AG09309 (cell line): Measurements from ENCODE around the gene ZFYVE28.
"Not testable (repeated sequence)": the region's sequence is repeated elsewhere in the genome, so short reads cannot be mapped to it uniquely, and the experiment has no call there.

Experiments used
- DNase-seq: peaks from one replicate; pipeline ENCODE4 v3.0.0-alpha.2; 2010; ENCODE audit warnings: low read depth
- H3K4me3 ChIP-seq: 2 replicates; pipeline ENCODE4 v1.5.1; 2011; ENCODE audit warnings: mild to moderate bottlenecking, low read depth, low read length, moderate library complexity; ENCODE audit not compliant: control insufficient read depth
- TF ChIP-seq, protein P1 (sequence below): IDR thresholded peaks from 2 replicates; pipeline ENCODE4 v1.5.1; 2011; ENCODE audit warnings: mild to moderate bottlenecking, low read depth, low read length, inconsistent platforms; ENCODE audit not compliant: insufficient read depth, control insufficient read depth; ENCODE audit errors: missing control alignments

ZFYVE28 gene

GRCh38 chr4:2383760-2384159 lies 34.7 kb downstream of the ZFYVE28 start:
- no peak overlapping the region for H3K4me3 ChIP-seq
- TF ChIP-seq, protein P1, sequence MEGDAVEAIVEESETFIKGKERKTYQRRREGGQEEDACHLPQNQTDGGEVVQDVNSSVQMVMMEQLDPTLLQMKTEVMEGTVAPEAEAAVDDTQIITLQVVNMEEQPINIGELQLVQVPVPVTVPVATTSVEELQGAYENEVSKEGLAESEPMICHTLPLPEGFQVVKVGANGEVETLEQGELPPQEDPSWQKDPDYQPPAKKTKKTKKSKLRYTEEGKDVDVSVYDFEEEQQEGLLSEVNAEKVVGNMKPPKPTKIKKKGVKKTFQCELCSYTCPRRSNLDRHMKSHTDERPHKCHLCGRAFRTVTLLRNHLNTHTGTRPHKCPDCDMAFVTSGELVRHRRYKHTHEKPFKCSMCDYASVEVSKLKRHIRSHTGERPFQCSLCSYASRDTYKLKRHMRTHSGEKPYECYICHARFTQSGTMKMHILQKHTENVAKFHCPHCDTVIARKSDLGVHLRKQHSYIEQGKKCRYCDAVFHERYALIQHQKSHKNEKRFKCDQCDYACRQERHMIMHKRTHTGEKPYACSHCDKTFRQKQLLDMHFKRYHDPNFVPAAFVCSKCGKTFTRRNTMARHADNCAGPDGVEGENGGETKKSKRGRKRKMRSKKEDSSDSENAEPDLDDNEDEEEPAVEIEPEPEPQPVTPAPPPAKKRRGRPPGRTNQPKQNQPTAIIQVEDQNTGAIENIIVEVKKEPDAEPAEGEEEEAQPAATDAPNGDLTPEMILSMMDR: no peak
- DNase-seq: no peak

- DNase-seq, H3K4me3 ChIP-seq: not testable (repeated sequence)
These were observed 35.2 kb downstream of the ZFYVE28 start for GRCh38 chr4:2383220-2383631.

- H3K4me3 ChIP-seq, DNase-seq: not testable (repeated sequence)
These were observed 35.7 kb downstream of the ZFYVE28 start for GRCh38 chr4:2382769-2383202.

DNA sequence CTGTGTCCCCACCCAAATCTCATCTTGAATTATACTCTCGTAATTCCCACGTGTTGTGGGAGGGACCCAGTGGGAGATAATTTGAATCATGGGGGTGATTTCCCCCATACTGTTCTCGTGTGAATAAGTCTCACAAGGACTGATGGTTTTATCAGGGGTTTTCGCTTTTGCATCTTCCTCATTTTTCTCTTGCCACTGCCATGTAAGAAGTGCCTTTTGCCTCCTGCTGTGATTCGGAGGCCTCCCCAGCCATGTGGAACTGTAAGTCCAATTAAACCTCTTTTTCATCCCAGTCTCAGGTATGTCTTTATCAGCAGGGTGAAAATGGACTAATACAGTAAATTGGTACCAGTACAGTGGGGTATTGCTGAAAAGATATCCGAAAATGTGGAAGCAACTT lies 37.9 kb downstream of the ZFYVE28 start:
- H3K4me3 ChIP-seq, DNase-seq: not testable (repeated sequence)

- DNase-seq: no peak
- H3K4me3 ChIP-seq: no peak overlapping the region
- TF ChIP-seq, protein P1: no peak
These were observed 39.5 kb downstream of the ZFYVE28 start for GRCh38 chr4:2378898-2379297.

DNA sequence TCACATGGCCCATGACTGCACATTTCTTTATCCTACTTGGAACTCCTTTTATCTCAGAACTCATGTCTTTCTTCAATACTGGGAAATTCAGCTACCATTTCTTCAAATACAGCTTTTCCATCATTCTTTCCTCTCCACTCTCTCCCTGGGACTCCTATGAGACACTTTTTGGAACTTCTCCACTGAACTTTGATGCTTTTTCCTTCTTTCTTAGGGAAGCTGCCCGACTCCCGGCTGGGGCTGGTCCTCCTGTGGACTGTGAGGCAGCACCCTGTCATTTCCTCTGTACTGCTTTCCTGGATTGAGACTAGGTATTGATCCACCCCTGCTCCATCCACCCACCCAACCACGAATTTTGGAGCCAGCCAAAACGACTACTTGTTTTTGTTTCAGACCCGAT lies 40.0 kb downstream of the ZFYVE28 start:
- TF ChIP-seq, protein P1: no peak
- DNase-seq: no peak
- H3K4me3 ChIP-seq: no peak overlapping the region

DNA sequence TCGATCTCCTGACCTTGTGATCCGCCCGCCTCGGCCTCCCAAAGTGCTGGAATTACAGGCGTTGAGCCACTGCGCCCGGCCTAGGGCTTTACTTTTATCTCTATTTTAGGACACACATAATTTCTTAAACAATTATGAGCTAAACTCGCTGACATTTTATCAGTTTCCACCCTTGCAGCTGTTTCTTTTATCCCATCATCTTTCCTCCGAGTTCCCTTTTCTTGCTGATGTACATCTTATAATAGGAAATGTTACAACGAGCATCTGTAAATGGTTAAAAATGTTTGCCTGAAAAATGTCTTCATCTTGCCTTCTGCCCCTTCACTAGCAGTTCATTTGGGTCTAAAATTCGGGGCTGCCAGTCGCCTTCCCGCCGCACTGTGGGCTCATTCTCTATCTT lies 41.2 kb downstream of the ZFYVE28 start:
- no peak for DNase-seq

DNA sequence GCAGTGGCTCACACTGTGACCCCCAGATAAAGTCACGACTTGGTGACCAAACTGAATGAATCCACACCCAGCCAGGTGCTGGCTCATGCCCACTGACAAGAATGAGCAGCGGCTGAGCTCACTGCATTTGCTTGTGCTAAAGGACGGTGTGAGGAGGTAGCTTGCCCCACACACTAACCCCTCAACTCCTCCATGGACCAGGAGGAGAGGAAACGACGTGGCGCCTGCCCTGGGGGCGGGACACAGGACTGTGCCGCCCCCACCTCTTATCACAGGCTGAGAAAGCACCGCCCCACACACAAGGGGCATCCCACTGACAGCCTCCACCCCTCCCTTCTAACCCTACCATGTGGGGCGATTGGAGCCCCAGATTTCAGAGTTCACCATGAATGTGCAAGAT lies 43.0 kb downstream of the ZFYVE28 start:
- DNase-seq: no peak
- no peak overlapping the region for H3K4me3 ChIP-seq
- TF ChIP-seq, protein P1: no peak

More for the DNA sequence above, 41.2 kb downstream of the ZFYVE28 start:
- no peak overlapping the region for H3K4me3 ChIP-seq
- TF ChIP-seq, protein P1: no peak

DNA sequence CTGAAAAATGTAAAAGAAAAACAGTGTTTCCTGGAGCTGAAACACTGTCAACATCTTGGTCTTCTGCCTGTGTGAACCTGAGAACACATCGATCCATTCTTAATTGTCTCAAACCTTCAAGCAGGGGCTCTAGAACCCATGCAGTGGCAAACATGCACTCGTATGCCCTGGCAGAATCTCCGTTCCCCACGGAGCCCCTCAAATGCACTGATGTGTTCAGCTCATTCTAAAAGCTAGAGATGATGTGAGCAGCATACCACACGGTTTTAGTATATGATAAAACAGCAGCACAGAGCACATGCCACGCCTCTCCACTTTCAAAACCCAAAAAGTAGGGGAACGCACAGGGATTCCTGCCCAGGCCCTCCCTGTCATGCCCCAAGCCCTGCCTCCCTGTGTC lies 44.9 kb downstream of the ZFYVE28 start:
- TF ChIP-seq, protein P1: no peak
- H3K4me3 ChIP-seq: no peak overlapping the region
- DNase-seq: no peak
